Lung microvascular endothelial cell (primary cell): ENCODE data around the gene MACF1. TPM values are rescaled to one million over a fixed set of nuclear protein-coding genes. Genes with fewer than 3 reads are reported as not detected.

Experiments
- DNase-seq, 2 donors: peaks; one replicate each; pipeline versions ENCODE4 v3.0.0 to v3.0.0-alpha.2; 2010; ENCODE audit warnings: low read depth in 2 of 2
- total RNA-seq: library from RNA; depleted of rRNA; stranded (reverse); fragments of >200 nt; gene quantifications from 2 replicates; pipeline ENCODE4 v1.2.1, GENCODE V29; 2014

MACF1 gene
- total RNA-seq, 1 donor from 2014 or later = 392 TPM

DNA sequence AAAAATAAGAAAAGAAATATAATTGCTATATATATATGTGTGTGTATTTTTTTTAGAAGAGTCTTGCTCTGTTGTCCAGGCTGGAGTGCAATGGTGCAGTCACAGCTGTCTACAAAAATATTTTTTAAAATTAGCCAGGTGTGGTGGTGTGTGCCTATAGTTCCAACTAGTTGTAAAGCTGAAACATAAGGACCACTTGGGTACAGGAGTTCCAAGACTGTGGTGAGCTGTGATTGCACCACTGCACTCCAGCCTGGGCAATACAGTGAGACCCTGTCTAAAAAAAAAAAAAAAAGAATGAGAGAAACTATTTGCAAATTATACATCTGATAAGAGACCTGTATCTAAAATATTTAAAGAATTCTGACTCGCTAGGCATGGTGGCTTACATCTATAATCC, 328.9 kb downstream of the MACF1 start:
- no peak for DNase-seq

Other genes with a start within 250 kb of the MACF1 start
- 35.3 and 40.1 TPM in 2 replicates for gene AKIRIN1, start 213.4 kb upstream of the MACF1 start, total RNA-seq
- 419 and 482 TPM in 2 replicates for gene NDUFS5, start 178.3 kb upstream of the MACF1 start, total RNA-seq